ENCODE data around the gene FER. TPM values are rescaled to one million over a fixed set of nuclear protein-coding genes. Genes with fewer than 3 reads are reported as not detected.

FER gene
- total RNA-seq, 1 donor from 2014 or later: 17.0 TPM

DNA sequence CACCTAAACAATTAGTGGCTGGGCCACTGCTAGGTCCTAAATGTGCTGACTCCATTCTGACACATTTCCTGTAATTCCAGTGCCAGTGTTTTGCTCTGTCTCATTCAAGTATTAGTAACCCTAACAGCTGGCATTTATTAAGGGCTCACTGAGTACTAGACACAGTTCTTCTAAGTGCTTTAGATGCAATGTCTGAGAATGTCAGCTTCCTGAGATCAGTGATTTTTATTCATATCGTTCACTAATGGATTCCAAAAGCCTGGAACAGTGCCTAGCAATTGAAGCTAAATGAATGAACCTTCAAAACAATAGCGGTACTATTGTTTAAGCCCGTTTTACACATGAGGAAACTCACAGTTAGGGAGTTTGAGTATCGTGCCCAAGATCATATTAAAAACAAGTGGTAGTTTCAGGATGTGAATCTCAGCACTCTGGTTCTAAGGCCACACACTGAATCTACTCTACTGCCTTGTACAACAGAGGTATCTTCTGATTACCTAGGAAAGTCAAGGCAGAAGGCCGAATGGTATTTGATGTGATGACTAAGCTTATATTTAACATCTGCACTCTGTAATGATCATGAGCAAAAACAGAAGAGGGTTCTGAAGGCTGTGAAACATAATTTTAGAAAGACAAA lies 358.1 kb downstream of the FER start:
- peak; percentile 86 for DNase-seq (ENCODE audit: low read depth, low spot score)

- no peak for DNase-seq (ENCODE audit: low read depth, low spot score)
Observed at GRCh38 chr5:109111680-109112079, 364.0 kb downstream of the FER start.

DNA sequence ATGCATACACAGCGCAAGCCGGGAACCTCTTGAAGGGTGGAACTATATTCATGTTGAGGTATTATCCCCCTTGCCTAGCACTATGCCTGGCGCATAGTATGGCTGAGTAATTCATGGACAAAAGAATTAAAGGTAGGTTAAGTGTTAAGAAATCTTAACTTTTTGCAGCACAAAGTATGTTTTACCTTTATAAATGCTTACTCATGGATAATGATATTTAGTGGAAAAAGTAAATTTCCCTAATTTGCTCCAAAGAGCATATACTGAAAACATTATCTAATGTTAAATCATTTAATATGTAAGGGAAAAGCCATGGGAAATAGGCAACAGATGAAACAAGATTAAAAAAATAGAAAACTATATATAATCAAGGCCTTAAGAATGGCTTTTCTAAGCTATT lies 365.9 kb downstream of the FER start:
- no peak for DNase-seq (ENCODE audit: low read depth, low spot score)

- DNase-seq (ENCODE audit: low read depth, low spot score): no peak
Observed at GRCh38 chr5:109121225-109121624, 373.5 kb downstream of the FER start.

DNA sequence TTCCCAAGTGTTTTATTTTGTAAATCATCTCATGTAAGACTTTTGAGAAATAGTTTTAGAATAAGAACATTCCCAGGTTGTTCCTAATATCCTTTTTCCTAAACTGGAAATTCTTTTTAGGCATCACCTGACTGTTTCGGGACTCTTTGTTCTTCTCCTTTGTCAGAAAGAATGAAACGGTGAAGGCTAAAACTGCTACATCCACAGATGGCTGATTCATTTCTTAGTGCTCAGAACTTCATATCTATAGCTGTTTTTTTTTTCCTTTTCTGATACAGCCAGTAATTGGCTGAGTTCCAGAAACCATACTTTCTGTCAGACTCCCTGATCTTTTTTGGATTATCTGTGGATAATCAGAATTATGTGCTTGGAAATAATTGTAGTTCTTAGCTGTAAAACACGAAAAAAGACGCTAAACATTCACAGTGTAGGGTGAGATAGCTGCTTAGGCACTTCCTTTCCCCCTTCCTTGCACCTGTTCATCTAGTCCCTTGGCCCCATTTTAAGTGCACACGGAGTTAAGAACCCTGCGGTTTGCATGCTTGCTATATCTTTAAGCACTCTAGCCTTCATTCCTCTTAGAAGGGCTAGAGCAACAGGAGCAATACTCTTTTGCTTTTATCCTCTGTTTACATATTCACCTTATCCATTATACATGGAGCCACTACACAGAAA lies 378.2 kb downstream of the FER start:
- DNase-seq (ENCODE audit: low read depth, low spot score): no peak

GRCh38 chr5:109126481-109126880 lies 378.8 kb downstream of the FER start:
- DNase-seq (ENCODE audit: low read depth, low spot score): no peak

- no peak for DNase-seq (ENCODE audit: low read depth, low spot score)
Observed at GRCh38 chr5:109136906-109137305, 389.2 kb downstream of the FER start.

GRCh38 chr5:109141222-109142200 lies 393.8 kb downstream of the FER start:
- DNase-seq (ENCODE audit: low read depth, low spot score): no peak

GRCh38 chr5:109143031-109143430 lies 395.3 kb downstream of the FER start:
- DNase-seq (ENCODE audit: low read depth, low spot score): no peak

GRCh38 chr5:109145139-109145538 lies 397.4 kb downstream of the FER start:
- no peak for DNase-seq (ENCODE audit: low read depth, low spot score)

GRCh38 chr5:109146591-109146990 lies 398.9 kb downstream of the FER start:
- no peak for DNase-seq (ENCODE audit: low read depth, low spot score)

DNA sequence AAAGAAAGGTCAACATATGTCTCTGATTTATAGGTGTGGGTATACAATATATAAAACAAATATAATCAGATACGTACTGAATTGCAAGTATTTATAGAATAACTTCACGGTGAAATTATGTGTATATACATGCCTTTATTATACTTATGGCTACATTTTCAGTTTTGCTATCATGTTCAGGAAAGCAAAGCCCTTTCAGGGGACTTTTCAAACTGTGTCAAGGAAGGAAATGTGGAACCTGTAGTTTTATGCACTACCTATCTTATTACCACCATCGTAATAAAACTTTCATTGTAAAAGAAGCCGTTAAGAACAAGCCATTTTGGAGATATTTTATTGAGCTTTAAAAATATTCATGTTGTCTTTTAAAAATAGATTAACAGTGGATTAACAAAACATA lies 404.9 kb downstream of the FER start:
- no peak for DNase-seq (ENCODE audit: low read depth, low spot score)

DNA sequence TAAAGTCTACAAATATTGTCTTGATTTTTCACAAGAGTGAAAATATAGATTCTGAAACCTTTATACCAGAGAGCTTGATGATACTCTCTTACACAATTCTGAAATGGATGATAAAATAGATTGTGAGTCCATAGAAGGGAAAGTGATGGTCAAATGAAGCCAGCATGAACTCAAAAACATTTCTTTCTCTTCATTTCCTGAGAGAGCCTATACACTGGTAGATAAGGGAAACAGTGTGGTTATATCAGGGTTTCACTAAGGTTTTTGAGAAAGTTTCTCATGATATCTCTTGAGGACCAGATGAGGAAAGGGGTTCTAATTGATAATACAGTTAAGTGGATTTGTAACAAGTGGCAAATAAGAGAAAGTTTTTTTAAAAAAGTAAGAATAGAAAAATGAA lies 407.9 kb downstream of the FER start:
- no peak for DNase-seq (ENCODE audit: low read depth, low spot score)

DNA sequence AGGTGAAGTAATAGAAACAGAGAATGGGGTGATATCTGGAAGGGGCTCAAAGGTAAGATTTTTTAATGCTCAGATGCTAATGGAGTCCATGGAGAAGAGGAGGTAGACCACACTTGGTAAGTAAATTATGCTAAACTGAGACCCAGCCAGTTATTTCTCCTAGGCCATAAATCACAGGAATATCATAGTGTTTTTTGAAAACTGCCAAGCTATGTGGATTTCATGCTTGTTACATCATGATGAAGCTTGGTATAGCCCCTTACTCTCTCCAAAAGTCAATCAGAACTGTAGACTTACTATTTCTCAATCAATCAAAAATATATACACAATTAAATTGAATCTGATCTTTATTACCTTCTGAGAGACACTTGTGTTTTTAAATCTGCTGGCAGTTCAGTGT lies 409.2 kb downstream of the FER start:
- DNase-seq (ENCODE audit: low read depth, low spot score): no peak

DNA sequence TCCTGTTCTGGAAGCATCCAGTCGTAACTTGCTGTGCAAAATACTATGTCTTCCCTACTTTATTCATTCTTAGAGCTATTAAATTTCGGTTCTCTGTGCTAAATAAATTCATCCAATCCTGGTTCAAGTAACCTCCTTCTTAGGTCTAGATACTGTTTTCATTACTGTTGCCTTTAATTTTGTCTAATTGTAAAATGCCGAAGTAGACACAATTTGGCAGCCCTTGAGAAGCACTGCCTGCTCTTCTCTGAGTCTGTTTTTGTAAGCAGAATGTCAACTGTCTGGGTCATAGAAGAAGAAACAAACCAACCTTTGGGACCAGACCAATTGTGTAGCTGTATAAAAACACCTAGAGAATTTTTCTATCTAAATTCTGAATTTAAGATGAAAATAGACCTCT lies 412.8 kb downstream of the FER start:
- no peak for DNase-seq (ENCODE audit: low read depth, low spot score)

DNA sequence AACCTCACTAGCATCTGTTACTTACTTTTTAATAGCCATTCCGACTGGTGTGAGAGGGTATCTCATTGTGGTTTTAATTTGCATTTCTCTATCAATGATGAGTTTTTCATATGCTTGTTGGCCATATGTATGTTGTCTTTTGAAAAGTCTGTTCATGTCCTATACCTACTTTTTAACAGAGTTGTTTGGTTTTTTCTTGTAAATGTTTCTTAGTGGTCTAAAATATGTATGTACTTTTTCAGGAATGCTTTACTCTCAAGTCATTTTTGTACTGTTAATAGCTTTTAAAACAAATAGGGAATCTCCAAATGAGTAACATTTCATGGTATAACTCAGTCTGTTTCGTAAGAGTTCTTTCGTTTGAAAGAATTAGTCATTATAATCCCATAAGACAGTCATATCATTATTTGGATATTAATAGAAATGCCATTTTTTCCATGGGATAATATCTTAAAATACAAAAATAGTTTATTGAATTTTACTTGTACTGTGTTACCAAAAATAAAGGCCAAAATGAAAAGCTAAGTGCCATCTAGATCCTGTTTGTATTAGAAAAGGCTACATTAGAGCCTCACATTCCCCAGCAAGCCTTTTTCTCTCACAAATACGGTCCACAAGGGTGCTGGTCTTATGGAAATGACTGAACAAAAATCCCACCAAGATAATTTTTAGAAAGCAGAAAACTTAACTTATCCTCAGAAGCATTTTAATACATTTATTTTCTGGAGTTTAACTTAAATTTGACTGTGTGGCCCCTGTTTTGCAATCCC lies 414.4 kb downstream of the FER start:
- no peak for DNase-seq (ENCODE audit: low read depth, low spot score)

DNA sequence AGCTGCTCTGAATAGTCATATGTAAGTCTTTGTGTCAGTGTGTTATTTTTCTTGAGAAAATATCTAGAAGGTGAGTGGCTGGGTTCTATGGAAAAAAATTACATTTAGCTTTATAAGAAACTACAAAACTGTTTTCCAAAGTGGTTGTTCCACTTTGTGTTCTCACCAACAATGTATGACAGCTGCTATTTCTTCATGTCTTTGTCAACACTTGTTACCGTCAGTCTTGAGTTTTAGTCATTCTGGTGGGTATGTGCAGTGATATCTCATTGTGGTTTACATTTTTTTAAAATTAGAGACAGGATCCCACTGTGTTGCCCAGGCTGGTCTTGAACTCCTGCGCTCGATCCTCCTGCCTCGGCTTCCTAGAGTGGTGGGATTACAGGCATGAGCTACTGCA lies 415.6 kb downstream of the FER start:
- no peak for DNase-seq (ENCODE audit: low read depth, low spot score)

DNA sequence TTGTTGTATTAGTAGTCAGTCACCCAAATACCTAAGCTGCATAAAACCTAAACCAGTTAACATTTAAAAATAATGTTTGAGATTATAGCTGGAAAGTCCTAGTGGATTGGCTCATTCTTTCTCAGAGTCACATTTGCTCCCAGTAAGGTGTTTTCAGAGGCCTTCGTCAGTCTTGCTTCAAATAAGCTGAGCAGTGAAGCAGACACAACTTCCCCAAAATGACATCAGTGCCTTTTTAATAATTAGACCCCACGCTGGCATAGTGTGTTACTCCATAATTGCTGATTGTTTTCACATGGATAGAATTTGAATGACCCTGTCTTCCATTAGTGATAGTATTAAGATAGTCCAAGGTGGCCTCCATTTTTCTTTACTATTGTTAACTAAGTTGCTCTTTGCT lies 416.3 kb downstream of the FER start:
- DNase-seq (ENCODE audit: low read depth, low spot score): no peak

GRCh38 chr5:109167586-109167985 lies 419.9 kb downstream of the FER start:
- DNase-seq (ENCODE audit: low read depth, low spot score): no peak

DNA sequence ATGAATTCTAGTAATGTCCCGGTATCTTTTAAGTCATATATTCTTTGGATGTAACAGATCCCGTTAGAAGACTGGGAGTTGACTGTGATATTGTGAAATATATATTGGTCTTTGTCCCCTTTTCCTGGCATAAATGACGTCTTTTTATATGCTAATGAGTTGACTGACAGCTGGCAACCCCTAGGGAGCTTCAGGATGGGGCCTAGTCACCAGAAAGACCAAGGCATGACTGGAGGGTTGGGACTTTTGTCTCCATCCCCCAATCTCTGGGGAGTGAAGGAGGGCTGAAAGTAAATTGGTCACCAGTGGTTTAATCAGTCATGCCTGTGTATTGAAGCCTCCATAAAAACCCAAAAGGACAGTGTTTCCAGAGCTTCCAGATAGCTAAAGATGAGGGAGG lies 420.5 kb downstream of the FER start:
- no peak for DNase-seq (ENCODE audit: low read depth, low spot score)

GRCh38 chr5:109170629-109171350 lies 423.1 kb downstream of the FER start:
- DNase-seq (ENCODE audit: low read depth, low spot score): no peak
